Bone marrow (tissue), 2 donors: ENCODE data around the gene KCNN3.

Experiments
- DNase-seq, 2 donors: peaks; one replicate each; lab custom pipeline; 2025; lab: John Stamatoyannopoulos, UW

Gene KCNN3

DNA sequence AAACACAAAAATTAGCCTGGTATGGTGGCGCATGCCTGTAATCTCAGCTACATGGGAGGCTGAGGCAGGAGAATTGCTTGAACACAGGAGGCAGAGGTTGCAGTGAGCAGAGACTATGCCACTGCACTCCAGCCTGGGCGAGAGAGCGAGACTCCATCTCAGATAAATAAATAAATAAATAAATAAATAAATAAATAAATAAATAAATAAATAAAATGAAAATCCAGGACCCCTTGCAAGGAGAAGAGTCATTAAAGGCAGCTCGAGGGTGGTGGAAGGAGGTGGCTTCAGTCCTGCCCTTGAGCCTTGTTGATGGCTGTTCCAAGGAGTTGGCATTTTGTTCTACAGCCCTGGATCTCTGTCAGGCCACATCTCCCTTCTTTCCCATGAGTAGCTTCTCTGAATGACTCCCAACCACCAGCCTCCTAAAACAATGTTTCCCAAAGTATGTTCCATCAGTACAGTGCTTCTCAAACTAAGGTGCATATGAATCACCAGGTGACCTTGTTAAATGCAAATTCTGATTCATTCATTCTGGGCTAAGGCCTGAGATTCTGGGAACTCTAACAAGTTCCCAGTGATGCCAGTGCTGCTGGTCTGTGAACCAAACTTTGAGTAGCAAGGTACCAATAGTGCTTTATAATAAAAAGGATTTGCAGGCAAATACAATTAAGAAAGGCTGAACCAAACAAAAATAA is 99.0 kb downstream of the KCNN3 start:
- DNase-seq, result no peak

DNA sequence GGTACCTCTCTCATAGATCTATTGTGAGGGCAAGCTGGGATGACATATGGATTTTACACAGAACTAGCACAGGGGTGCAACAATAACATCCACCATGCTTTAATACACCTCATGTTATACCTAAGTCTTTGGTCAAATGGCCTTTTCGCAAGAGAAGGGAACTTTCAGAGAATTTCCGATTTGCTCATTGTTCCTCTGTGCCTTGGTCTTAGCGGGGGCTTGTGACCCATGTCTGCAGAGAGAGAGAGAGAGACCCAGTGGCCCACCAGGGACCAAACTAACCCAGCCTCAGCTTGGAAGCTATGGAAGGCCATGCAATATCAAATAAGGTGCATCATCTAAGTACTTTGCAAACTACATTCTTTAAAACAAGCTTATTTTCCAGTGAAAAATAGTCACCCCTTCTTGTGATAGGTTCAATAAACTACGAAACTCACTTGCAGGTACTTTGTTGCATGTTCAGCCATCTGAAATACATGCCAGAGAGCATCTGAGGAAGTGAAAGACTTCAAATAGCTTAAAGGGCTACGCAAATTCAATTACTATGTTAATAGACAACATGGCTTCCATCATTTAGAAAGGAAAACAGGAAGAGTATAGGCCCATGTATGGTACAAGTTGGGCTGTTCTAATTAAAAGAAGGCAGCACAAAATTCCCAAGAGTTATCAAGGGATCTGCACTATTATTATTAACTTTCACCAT is 100.7 kb downstream of the KCNN3 start:
- no peak for DNase-seq

DNA sequence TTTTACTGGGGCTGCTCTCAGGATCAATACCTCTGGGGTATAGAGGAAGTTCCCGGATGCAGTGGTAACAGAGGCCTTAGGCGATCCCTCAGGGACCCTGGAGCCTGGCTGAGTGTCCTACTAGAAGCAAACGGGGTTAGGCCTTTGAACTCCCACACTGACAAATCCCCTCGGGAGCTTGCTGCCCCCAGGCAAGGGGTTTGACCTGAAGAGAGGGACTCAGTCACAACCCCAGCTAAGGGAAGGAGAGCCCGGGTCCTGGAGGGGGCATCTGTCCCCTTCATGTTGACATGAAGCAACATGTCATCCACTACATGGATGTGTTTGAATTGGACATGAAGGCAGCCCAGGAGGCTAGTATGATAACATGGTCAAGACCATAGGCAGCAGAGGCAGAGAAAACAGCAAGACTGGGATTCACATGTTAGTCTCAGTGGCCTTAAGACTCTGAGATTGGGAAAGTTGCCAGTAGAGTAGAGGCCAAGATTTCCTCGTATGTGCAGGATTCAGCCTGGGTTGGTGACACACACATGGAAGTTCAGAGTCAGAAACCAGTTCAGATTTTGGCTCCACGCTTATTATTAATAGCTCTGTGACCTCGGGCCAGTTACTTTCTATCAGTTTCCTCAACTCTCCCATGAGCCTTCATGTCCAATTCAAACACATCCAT is 101.5 kb downstream of the KCNN3 start:
- DNase-seq, result no peak

DNA sequence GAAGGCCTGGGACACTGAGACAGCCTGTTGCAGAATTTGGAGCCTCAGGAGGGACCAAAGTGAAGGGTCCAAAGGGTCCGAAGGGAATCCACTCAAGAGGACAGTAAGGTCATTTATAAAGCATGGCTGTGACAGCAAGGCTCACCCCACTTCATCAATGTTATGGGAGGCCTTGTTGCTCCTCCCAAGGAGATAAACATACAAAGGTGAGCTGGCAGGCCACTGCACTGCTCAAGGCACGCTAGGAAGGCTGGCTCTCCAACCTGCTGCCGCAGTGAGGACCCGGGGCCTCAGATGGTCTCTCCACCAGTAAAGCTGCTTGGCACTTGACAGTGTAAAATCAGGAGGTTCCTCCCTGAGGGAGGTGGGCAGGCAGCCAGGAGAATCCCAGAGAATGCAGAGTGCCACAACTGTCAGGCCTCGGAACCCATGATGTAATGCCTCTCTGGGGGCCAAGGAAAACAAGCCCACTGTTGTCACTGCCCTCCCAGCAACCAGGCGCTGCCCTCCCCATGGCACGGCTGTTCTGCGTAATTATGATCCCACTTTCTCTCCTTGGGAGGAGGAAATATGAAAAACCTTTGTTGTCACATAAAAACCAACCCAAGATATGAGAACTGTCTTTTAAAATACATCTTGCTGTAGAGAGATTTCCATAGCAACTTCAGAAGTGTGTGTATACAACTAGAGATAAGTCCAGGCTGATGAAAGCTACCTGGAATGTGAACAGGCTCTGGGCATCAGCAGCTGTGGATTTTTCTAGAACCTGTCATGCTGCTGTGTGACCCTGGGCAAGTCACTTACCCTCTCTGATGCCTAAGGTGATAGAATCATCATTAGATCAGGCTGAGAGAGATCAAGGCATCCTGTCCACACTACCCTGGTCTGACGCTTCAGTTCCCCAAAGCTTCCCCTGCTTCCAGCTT is 102.5 kb downstream of the KCNN3 start:
- DNase-seq, result no peak

DNA sequence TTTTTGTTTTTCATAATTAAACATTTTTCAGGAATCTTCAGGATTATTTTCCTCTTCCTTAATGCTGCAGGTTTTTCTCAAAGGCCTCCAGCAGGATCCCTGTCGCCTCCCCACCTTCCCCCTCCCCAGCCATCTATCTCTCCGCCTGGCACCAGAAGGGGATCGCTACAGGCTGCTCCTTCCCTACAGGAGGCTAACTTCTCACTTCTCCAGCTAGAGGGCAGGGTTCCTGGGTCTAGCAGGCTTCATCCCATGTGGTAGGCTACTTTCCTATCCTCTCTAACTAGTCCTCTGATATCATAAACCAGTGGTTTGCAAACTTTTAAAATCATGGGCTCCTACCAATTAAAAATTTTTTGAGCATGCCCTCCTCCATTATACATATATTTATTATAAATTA is 104.1 kb downstream of the KCNN3 start:
- peak in 1 of 2 donors; percentile 53 for DNase-seq

DNA sequence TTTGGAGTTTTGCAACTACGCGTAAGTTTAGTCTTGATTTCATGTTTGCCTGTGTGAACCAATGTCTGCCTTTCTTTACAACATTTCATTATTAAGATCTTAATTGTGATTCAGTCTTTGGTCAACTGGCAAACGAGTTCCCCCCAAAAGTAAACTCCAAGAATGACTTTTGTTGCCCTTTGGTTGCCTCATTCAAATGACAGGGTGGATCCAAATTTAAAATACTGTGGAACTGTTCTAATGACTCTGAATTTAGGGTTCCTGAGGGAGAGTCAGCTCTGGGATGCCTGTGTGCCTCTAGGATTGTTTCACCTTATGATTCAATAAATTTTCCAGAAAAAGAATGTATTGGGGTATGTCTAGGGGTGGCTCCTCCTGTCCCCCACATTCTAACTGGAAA is 105.3 kb downstream of the KCNN3 start:
- DNase-seq, result no peak

DNA sequence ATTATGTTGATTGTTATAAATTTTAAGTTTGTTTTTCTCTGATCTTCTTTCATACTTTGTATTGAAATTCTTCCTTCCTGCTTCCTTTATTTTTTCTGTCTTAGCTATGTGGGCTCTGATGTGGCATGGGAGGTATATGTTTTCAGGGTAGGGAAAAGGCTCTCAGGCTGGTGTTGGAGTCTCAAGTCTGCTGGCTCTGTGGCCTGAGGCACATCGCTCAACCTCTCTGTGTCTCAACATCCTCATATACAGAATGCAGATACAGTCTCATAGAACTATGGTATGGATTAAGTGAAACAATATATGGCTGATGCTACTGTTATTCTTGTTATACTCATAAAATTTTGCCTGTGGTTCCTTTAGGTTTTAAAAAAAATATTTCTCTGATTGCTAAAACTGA is 105.9 kb downstream of the KCNN3 start:
- no peak for DNase-seq

DNA sequence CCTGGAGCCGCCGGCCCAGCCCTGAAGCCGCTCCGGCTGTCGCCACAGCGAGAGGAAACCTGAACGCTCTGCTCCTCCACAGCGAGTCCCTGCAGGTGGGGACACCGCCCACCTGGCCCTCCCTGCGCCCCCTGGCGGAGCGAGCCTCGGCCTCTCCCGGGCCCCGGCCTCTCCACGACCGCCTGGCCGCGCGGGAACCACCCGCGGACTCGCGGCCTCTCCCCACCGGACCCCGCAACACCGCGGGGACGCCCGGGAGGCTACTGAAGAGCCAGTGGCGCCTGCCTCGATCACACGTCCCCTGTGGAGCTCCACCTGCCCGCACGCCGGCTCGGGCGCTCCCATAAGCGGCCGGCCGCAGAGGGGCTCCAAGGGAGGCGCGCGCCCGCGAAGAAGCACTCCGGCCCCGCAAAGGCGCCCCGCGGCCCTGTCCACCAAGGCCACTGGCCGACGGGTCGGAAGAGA is 109.6 kb downstream of the KCNN3 start:
- peak in 1 of 2 donors; percentile 22 for DNase-seq

DNA sequence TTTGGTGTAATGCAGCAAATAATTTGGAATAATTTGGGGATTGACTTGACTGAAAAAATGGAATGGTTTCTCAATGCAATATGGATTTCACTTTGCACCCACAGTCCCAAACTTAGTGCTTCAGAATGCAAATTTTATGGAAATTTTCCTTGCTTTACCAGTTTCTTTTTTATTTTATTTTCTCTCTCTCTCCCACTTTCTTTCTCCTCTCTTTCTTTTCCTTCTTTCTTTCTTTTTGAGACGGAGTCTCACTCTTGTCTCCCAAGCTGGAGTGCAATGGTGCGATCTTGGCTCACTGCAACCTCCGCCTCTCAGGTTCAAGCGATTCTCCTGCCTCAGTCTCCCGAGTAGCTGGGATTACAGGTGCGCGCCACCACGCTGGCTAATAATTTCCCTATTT is 110.3 kb downstream of the KCNN3 start:
- no peak for DNase-seq

DNA sequence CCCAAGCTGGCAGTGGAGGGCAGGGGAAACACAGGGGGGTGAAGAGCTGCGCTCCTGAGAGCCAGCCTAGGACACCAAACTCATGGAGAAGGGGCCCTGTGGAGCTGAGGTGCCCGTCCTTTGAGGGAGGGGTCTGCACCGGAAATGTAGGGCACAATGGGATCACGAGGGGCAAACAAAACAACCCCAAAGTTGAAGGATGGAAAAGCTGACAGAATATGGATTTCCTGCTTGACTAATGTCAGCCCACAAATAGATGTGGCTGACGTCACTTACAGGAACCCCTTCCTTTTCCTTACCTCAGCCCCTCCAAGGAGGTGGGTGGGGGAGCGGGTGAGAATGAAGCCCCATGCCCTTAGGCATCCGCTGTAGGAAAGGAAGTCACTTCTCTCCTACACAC is 110.9 kb downstream of the KCNN3 start:
- no peak for DNase-seq

DNA sequence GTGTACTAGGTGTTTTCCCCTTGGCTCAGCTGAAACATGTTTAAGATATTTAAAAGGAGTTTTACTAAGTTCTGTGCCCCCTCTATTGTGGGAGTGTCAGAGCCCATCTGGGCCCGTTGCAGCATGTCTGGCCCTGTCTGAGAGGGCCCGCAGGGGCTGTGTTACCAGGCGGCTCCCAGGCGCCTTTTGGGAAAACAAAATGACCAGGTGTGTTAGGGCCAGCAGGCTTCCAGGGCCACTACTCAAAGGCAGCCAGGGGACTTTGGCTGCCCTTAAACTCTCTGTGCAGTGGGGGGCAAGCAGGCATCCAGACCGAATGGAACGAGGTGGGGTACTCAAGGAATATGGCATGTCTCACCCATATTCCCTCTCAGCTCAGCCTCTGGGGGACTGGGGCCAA is 111.7 kb downstream of the KCNN3 start:
- DNase-seq, result no peak

DNA sequence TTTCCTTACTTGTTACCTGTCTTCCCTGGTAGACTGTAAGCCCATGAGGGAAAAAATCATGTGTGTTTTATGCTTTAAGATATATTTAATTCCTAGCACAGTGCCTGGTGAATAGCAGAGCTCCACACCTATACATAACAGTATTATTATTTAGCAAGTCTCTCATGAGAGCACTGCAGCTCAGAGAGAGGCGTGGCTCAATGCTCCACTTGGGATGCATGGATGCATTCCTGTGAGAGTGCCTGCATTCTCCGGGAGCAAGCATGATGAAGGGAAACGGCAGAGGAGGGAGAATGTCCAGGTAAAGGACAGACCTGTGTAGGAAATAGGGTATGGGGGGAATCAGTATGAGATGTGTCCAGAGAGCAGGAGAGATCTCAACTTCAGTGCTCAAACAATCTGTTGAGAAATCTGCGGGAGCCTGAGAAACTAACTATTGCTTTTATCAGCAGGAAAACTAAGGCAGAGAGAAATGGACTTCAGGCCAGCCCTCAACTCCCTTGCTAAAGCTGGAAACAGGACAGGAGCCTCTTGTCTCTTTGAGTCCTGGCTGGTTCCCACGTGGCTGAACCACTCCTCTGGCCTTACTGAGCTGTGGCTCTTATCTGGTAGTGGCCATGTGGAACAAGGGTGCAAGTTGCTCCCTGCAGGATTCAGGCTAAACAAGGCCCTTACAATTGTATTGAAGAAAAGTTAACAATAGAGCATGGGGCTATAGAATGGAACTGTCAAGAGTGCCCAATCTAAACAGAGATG is 113.1 kb downstream of the KCNN3 start:
- DNase-seq, result no peak

DNA sequence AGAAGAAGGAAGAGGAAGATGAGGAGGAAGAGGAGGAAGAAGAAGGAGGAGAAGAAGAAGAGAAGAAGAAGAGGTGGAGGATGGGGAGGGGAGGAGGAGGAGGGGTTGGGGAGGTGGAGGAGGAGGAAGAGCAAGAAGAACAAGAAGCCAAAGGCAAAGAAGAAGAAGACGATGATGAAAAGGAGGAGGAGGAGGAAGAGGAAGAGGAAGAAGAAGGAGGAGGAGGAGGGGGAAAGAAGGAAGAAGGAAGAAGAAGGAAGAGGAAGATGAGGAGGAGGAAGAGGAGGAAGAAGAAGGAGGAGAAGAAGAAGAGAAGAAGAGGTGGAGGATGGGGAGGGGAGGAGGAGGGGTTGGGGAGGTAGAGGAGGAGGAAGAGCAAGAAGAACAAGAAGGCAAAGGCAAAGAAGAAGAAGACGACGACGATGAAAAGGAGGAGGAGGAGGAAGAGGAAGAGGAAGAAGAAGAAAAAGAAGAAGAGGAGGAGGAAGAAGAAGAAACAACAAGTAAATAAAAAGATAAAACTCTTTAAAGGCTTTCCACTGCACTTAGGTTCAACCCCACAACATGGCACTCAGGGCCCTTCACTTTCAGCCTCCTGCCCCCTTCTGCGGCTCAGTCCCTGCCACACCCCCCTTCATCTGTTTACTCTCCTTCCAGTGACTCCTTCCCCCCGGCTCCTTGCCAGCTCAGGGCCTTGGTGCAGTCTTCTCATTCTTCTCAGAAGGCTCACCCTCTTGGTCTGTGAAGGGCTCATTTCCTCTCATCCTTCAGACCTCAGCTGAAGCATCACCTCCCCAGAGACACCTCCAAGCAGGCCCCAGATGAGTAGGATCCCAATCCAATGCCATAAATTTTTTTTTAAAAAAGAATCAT is 114.0 kb downstream of the KCNN3 start:
- DNase-seq, result no peak

DNA sequence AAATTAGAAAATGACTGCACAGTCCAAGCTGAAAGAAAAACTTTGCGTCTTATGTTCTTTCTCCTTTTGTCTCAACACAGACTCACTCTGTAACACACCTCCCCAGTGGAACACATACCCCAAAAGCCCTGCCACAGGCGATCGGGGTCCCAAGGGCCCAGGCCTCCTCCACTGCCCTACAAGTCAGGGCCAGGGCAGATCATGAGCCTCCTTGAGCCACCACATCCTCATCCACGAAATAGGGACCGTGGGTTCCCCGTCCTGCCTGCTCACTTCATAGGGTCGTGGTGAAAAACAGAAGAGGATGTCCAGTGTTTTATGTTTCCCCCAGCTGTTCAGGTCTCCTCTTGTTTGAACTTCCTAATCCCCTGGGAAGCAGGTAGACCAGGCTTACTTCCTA is 116.7 kb downstream of the KCNN3 start:
- DNase-seq, result no peak

DNA sequence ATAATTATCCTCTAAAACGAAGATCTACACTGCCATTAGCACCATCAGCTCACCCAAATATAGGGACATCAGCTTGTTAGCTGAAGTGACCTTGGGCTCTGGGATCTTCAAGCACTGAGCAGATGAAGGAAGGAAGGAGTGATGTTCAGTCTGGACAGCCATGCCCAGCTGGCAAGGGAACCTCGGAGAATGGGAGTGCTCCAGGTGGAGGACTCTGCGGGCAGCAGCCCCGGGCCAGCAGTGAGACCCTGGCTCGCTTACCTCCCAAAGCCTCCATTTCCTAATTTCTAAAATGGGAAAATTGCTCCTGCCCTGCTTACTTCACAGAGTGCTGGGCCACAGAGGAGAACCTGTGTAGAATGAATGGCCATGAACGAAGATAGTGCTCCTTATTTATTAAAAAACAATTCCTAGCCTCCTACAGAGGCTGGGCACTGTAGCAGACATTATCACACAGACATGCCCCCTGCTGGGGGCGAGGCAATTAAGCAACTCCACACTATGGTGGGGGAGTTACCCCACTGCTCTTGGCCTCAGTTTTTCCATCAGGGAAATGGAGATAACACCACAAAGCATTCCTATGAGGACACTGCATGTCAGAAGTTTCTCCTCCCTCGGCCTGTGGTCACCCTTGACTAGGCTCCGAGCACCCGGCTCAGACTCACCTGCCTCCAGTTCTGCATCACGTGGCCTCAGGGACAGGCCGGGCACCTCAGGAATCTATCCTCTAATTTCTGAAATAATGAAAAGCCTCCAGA is 117.6 kb downstream of the KCNN3 start:
- no peak for DNase-seq

DNA sequence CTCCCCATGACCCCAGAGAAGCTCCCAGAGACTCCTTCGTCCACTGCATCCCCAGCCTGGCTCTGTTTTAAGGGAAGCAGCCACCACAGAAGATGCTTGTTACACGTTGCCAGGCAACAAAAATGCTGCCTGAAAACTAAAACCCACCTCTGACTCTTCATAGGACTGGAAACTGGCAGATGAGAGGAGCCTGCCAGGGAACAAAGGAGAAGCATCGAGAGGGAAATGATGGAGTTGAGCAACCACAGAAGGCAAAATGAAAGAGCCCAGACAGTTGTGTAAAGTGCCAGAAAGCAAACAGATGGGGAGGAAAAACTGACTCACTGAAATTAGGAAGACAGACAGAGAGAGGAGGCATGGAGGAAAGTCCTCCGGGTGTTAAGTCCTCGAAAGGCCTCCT is 118.4 kb downstream of the KCNN3 start:
- peak in 1 of 2 donors; percentile 58 for DNase-seq

DNA sequence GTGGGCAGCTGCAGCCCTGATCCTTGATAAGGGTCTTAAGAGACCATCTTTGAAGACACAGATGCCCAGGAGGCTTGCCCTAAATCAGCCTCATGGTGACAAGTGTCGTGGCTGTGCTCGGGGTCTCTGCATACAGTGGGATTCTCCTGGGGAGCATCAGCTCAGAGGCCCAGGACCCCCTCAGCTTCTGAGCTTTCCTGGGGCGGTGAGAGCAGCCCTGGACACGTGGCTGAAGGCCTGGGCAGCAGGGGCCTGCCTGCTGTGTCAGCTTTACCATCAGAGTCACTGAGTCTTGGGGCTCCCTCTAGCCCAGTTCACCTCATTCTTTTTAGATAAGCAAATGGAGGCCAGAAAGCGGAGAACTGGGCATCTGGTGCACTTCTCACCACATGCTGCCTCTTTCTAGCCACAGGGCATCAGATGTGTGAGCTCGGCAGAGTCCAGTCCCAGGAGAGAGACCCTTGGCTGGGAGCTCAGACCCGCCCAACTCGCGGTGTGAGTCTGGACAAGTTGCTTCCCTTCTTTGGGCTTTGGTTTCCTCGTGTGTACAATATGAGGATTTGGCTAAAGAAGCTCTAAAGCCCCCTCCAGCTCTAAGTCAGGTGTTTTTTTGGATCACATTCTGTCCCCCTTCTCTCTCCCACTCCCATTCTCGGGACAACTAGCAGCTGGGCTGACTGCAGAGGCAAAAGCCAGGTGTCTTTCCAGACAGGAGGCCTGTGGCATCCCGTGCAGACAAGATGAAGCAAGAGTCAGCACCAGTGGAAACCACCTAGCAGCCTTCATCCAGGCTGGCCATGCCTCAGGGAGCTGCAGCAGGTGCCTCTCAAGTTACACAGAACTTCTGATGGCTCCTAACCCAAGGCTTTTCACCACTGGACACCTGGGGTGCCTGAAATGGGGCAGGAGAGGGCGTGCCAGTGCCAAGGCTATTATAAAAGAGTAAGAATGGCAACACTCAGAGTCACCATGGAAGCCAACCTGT is 119.1 kb downstream of the KCNN3 start:
- no peak for DNase-seq

DNA sequence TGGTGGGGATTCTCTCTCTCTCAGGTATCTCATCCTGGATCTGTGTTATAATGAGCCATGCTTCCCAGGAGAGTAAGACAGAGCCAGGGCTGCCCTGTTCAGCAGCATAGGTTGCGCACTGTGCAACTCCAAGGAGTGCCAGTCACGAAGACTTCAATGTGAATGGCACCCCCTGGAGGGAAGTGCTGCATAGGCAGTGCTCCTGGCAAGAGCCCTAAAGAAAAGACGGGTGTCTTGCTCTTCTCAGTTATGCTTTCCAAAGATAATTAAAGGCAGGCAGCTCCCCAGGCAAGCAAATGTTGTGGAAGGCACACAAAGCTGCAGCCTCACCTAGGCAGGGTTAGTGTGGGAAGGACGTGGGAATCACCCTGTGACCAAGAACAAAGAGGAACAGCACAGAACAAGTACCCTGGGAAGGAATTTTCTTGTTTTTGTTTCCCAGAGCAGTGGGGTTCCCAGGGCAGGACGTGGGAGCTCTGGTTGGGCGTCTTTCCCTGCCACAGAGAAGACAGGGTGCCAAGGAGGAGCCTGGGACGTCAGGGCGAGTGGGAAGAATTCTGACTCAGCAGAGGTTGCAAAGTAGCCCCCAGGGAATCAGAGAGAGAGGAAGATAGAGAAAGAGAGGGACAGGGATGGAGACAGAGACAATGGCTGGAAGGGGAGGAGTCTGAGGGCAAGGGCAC is 120.9 kb downstream of the KCNN3 start:
- DNase-seq, result no peak
